GM12873 (cell line): ENCODE data around the gene RPL4.

Source experiments
- CTCF ChIP-seq: IDR thresholded peaks from 2 replicates; pipeline ENCODE4 v1.5.1; 2012; ENCODE audit warnings: low read depth, mild to moderate bottlenecking, moderate library complexity, low read length, control low read depth; ENCODE audit not compliant: insufficient read depth; ENCODE audit errors: missing control alignments

Gene RPL4

GRCh38 chr15:66514586-66514985, 9.9 kb upstream of the RPL4 start:
- no peak for TF ChIP-seq CTCF

- TF ChIP-seq CTCF, result no peak
Observed at GRCh38 chr15:66508293-66508883, 3.7 kb upstream of the RPL4 start.

GRCh38 chr15:66505818-66506217, 1.2 kb upstream of the RPL4 start:
- TF ChIP-seq CTCF, result no peak

- no peak for TF ChIP-seq CTCF
Observed at GRCh38 chr15:66505430-66505811, 766 bp upstream of the RPL4 start.

- no peak for TF ChIP-seq CTCF
Observed at GRCh38 chr15:66503780-66504562, 684 bp downstream of the RPL4 start.

GRCh38 chr15:66502491-66502890, 2.2 kb downstream of the RPL4 start:
- TF ChIP-seq CTCF, result no peak

GRCh38 chr15:66498501-66499386, 5.9 kb downstream of the RPL4 start:
- peak; percentile 43 for TF ChIP-seq CTCF
